ENCODE data around the gene LMNTD2. TPM values are rescaled to one million over a fixed set of nuclear protein-coding genes. Genes with fewer than 3 reads are reported as not detected.

LMNTD2 gene
- total RNA-seq, 2 donors from 2014 or later, result 8.7 to 19.2 TPM

DNA sequence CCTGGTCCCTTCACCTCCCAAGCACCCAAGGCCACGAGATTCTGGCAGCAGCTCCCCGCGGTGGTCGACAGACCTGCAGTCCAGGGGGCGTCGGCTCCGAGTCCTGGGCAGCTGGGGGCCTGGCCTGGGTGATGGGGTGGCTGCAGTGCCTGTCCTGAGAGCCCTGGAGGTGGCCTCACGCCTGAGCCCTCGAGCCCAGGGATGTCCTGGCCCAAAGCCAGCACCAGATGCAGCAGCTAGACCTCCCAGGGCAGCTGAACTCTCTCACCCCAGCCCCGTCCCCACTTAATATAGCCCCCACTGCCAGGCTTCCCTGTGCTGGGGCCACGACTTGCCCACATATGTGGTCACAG, 6.6 kb downstream of the LMNTD2 start:
- Histone ChIP-seq H3K4me1 (replicated peaks) (peaks cover 12% of the 10 kb centered on the region), H3K36me3 (no peaks in the 10 kb centered on the region), H3K4me3 (no peak overlapping the region), H3K9me3 (no peaks in the 10 kb centered on the region), H3K27ac (no peak overlapping the region), H3K27me3 (replicated peaks; ENCODE audit: insufficient read depth) (no peaks in the 10 kb centered on the region)
- 62% methylated on average over 11 of the region's 11 CpGs for WGBS
- intact Hi-C loops (cut with DNase I), result no loop called here
- no peak for TF ChIP-seq POLR2A (IDR thresholded peaks at IDR 0.05)
- TF ChIP-seq, protein P1, sequence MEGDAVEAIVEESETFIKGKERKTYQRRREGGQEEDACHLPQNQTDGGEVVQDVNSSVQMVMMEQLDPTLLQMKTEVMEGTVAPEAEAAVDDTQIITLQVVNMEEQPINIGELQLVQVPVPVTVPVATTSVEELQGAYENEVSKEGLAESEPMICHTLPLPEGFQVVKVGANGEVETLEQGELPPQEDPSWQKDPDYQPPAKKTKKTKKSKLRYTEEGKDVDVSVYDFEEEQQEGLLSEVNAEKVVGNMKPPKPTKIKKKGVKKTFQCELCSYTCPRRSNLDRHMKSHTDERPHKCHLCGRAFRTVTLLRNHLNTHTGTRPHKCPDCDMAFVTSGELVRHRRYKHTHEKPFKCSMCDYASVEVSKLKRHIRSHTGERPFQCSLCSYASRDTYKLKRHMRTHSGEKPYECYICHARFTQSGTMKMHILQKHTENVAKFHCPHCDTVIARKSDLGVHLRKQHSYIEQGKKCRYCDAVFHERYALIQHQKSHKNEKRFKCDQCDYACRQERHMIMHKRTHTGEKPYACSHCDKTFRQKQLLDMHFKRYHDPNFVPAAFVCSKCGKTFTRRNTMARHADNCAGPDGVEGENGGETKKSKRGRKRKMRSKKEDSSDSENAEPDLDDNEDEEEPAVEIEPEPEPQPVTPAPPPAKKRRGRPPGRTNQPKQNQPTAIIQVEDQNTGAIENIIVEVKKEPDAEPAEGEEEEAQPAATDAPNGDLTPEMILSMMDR (IDR thresholded peaks at IDR 0.05), result no peak
- TF ChIP-seq POLR2AphosphoS5 (IDR thresholded peaks at IDR 0.05), result no peak
- DNase-seq (ENCODE audit: low spot score), result no peak

DNA sequence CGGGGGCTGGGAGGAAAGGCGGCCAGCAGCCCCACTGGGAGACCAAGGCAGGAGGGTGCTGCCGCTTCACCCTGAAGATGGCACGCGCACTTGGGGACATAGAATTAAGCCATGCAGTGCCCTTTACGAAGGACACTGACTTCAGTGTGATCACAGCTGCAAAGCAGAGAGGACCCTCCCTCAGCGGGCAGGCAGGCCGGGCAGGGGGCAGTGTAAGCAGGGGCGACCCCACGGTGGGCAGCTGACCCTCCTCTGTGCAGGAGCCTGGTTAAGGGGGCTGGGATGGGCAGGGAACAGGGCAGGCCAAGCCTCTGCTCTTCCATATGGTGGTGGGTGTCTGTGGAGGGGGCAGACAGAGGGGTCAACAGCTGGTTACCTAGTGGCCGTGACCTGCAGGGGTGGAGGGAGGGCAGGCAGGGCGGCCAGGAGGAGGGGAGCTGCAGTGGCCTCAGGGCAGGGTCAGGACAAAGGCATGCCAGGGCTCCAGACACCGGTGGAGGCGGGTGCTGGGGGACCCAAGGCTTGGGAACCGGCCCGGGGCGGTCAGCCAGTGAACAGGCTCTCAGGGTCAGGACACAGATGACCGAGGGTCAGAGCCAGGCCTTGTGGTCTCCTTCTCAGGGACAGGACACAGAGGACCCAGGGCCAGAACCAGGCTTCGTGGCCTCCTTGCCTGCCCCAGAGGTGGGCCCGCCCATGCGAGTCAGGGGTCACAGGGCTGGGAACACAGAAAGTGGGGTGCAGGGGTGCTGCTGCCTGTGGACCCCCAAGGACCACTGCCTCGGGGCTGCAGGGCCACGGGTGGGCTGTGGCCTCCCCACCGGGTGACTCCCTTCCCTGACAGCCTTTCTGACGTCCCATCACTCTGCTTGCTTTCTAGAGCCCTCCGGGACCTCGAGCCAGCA, 7.2 kb downstream of the LMNTD2 start:
- TF ChIP-seq POLR2AphosphoS5 (IDR thresholded peaks at IDR 0.05) (no peak), POLR2A (IDR thresholded peaks at IDR 0.05) (no peak)
- TF ChIP-seq, protein P1 (IDR thresholded peaks at IDR 0.05), result no peak
- WGBS, result 87% methylated on average over 23 of the region's 27 CpGs
- Histone ChIP-seq H3K4me3 (no peak overlapping the region), H3K9me3 (no peaks in the 10 kb centered on the region), H3K27ac (no peak overlapping the region), H3K4me1 (replicated peaks) (peaks cover 12% of the 10 kb centered on the region), H3K36me3 (no peaks in the 10 kb centered on the region), H3K27me3 (replicated peaks; ENCODE audit: insufficient read depth) (no peaks in the 10 kb centered on the region)
- intact Hi-C loops (cut with DNase I), result no loop called here
- no peak for DNase-seq (ENCODE audit: low spot score)

DNA sequence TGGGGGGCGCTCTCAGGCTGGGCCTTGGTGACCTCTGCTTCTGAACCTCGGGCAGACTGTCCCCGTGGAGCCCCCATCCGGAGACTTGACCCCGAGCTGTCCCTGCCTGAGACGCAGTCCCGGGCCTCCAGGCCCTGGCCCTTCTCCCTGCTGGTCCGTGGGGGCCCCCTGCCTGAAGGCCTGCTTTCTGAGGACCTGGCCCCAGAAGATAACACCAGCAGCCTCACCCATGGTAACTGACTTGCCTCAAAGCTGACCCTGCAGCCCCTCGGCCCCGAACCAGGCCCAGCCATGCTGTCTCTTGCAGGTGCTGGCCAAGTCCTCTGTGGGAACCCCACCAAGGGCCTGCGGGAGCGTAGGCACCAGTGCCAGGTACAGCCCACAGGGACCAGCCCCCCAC, 8.9 kb downstream of the LMNTD2 start:
- H3K9me3 ChIP-seq, result no peaks in the 10 kb centered on the region
- H3K4me1 ChIP-seq (replicated peaks), result peaks cover 12% of the 10 kb centered on the region
- no peak overlapping the region for H3K27ac ChIP-seq
- H3K4me3 ChIP-seq, result no peak overlapping the region
- 82% methylated on average over 10 of the region's 12 CpGs for WGBS
- DNase-seq (ENCODE audit: low spot score), result no peak
- intact Hi-C loops (cut with DNase I), result no loop called here
- no peaks in the 10 kb centered on the region for H3K36me3 ChIP-seq
- TF ChIP-seq POLR2AphosphoS5 (IDR thresholded peaks at IDR 0.05), result no peak
- TF ChIP-seq, protein P1 (IDR thresholded peaks at IDR 0.05), result no peak
- TF ChIP-seq POLR2A (IDR thresholded peaks at IDR 0.05), result no peak
- no peaks in the 10 kb centered on the region for H3K27me3 ChIP-seq (replicated peaks; ENCODE audit: insufficient read depth)

DNA sequence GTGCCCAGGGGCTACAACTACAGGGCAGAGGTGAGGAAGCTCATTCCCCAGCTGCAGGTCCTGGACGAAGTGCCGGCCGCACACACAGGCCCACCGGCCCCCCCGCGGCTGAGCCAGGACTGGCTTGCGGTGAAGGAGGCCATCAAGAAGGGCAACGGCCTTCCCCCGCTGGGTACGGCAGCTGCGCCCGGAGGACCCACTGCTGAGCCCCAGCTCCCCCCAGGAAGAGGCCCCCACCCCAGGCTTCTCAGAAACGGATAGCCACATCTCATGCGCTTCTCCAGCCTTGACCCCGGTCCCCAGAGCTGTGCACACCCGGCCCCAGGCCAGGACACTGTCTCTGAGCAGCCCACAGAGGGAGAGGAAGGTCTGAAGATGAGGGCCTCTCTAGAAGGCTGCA, 9.4 kb downstream of the LMNTD2 start:
- intact Hi-C loops (cut with DNase I), result no loop called here
- H3K9me3 ChIP-seq, result no peaks in the 10 kb centered on the region
- TF ChIP-seq, protein P1 (IDR thresholded peaks at IDR 0.05), result no peak
- no peak for TF ChIP-seq POLR2AphosphoS5 (IDR thresholded peaks at IDR 0.05)
- TF ChIP-seq POLR2A (IDR thresholded peaks at IDR 0.05), result no peak
- 85% methylated on average over 15 of the region's 16 CpGs for WGBS
- no peak overlapping the region for H3K27ac ChIP-seq
- peaks cover 12% of the 10 kb centered on the region for H3K4me1 ChIP-seq (replicated peaks)
- no peak overlapping the region for H3K4me3 ChIP-seq
- no peaks in the 10 kb centered on the region for H3K27me3 ChIP-seq (replicated peaks; ENCODE audit: insufficient read depth)
- H3K36me3 ChIP-seq, result no peaks in the 10 kb centered on the region
- no peak for DNase-seq (ENCODE audit: low spot score)

DNA sequence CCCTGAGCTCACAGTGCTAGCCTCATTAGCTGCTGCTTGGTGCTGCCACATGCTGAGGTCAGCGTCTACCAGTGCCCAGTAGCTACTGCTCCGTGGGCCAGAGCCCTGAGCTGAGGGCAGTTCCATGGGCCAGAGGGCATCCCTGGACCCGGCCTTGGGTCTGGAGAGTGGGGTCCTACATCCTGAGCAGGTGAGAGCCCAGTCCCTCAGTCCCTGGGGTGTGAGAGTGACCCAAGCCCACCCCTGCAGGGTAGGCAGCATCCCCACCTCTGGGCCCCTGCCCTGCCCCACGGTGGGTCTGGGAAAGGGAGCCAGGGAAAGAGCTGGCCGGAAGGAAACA, 9.8 kb downstream of the LMNTD2 start:
- TF ChIP-seq POLR2AphosphoS5 (IDR thresholded peaks at IDR 0.05) (no peak), POLR2A (IDR thresholded peaks at IDR 0.05) (no peak)
- TF ChIP-seq, protein P1 (IDR thresholded peaks at IDR 0.05), result no peak
- Histone ChIP-seq H3K9me3 (no peaks in the 10 kb centered on the region), H3K27me3 (replicated peaks; ENCODE audit: insufficient read depth) (no peaks in the 10 kb centered on the region), H3K4me1 (replicated peaks) (peaks cover 12% of the 10 kb centered on the region), H3K36me3 (no peaks in the 10 kb centered on the region), H3K4me3 (no peak overlapping the region), H3K27ac (no peak overlapping the region)
- intact Hi-C loops (cut with DNase I), result no loop called here
- WGBS, result 84% methylated on average over 5 of the region's 5 CpGs
- no peak for DNase-seq (ENCODE audit: low spot score)
